Esophagus muscularis mucosa (tissue), 4 donors: ENCODE measurements around the gene RAB12.

Source experiments
- CTCF ChIP-seq, 3 experiments: fragments of 200-600 bp in 2 of 3; fragments of 450-650 bp in 1 of 3; sonication (generic) in 2 of 3; IDR thresholded peaks; one replicate each; pipeline ENCODE4 v1.5.1; 2017 to 2019; ENCODE audit warnings: antibody characterized with exemption in 3 of 3, mild to moderate bottlenecking in 2 of 3, moderate library complexity in 1 of 3
- EP300 ChIP-seq: sonication (generic); formaldehyde crosslinking; IDR thresholded peaks from one replicate; pipeline ENCODE4 v1.6.1; 2017; ENCODE audit warnings: antibody characterized with exemption
- POLR2A ChIP-seq: fragments of 450-650 bp; IDR thresholded peaks from one replicate; pipeline ENCODE4 v1.6.1; 2017; ENCODE audit warnings: antibody characterized with exemption, moderate library complexity, mild to moderate bottlenecking, low read depth
- POLR2AphosphoS5 ChIP-seq, 2 donors: sonication (generic); formaldehyde crosslinking; IDR thresholded peaks; one replicate each; pipeline ENCODE4 v1.6.1; 2017; ENCODE audit warnings: antibody characterized with exemption in 2 of 2

- TF ChIP-seq CTCF (IDR thresholded peaks at IDR 0.05) (no peak), EP300 (no peak), POLR2A (no peak), POLR2AphosphoS5 (IDR thresholded peaks at IDR 0.05) (no peak)
Observed at GRCh38 chr18:8632386-8632785, 23.1 kb downstream of the RAB12 start.
